Retinal pigment epithelial cell (primary cell): Measurements from ENCODE around the gene FGF8.

Source experiments
- DNase-seq: peaks from one replicate; pipeline ENCODE4 v3.0.0-alpha.2; 2010; ENCODE audit warnings: low read depth
- H3K4me3 ChIP-seq: 2 replicates; pipeline ENCODE4 v1.5.1; 2011; ENCODE audit warnings: mild to moderate bottlenecking, low read length, control low read depth, moderate library complexity
- CTCF ChIP-seq: conservative IDR thresholded peaks from 2 replicates; pipeline ENCODE4 v1.5.1; 2011; ENCODE audit warnings: low read depth, low read length, control low read depth, inconsistent platforms

FGF8 gene

GRCh38 chr10:101744267-101744666 lies 31.6 kb downstream of the FGF8 start:
- no peak for DNase-seq
- H3K4me3 ChIP-seq: no peak overlapping the region
- no peak for TF ChIP-seq CTCF

- TF ChIP-seq CTCF: no peak
- no peak for DNase-seq
- H3K4me3 ChIP-seq: no peak overlapping the region
These were observed 34.0 kb downstream of the FGF8 start for GRCh38 chr10:101741938-101742337.

GRCh38 chr10:101736666-101737065 lies 39.2 kb downstream of the FGF8 start:
- no peak overlapping the region for H3K4me3 ChIP-seq
- no peak for DNase-seq
- TF ChIP-seq CTCF: no peak

GRCh38 chr10:101732096-101732495 lies 43.8 kb downstream of the FGF8 start:
- TF ChIP-seq CTCF: no peak
- DNase-seq: no peak
- H3K4me3 ChIP-seq: no peak overlapping the region

GRCh38 chr10:101726115-101726387 lies 49.9 kb downstream of the FGF8 start:
- no peak overlapping the region for H3K4me3 ChIP-seq
- no peak for DNase-seq
- TF ChIP-seq CTCF: no peak

GRCh38 chr10:101725296-101726114 lies 50.4 kb downstream of the FGF8 start:
- no peak for TF ChIP-seq CTCF
- DNase-seq: no peak
- no peak overlapping the region for H3K4me3 ChIP-seq

- H3K4me3 ChIP-seq: no peak overlapping the region
- no peak for DNase-seq
These were observed 51.5 kb downstream of the FGF8 start for GRCh38 chr10:101724446-101724845.

More at GRCh38 chr10:101724446-101724845, 51.5 kb downstream of the FGF8 start:
- no peak for TF ChIP-seq CTCF
